ENCODE measurements around the gene ZNF768. TPM values are rescaled to one million over a fixed set of nuclear protein-coding genes. Genes with fewer than 3 reads are reported as not detected.
"Not testable (repeated sequence)": the region's sequence is repeated elsewhere in the genome, so short reads cannot be mapped to it uniquely, and the experiment has no call there.

ZNF768 gene
- total and polyA plus RNA-seq, 12 donors = 36.0 to 75.1 (median 45.9) TPM

- TF ChIP-seq CTCF (IDR thresholded peaks at IDR 0.05) = peak in 1 of 9 donors; percentile 9
- H3K27ac ChIP-seq = no peak overlapping the region
- DNase-seq (no peak), ATAC-seq (no peak)
- H3K4me3 ChIP-seq = no peak overlapping the region
- peaks cover 0 to 14% (median 0%) of the 10 kb centered on the region in 7 donors for H3K27me3 ChIP-seq
- H3K9me3 ChIP-seq = no peaks in the 10 kb centered on the region
- intact Hi-C loops (cut with DNase I) = loop anchor here in 1 of 10 donors (10.0 kb wide), 1 partner anchor 48 kb away; the partner anchor contains the start of gene DCTPP1
- H3K36me3 ChIP-seq = peaks cover 0 to 76% (median 0%) of the 10 kb centered on the region in 9 donors
- peaks cover 0 to 8% (median 0%) of the 10 kb centered on the region in 9 donors for H3K4me1 ChIP-seq
- 86 to 87% methylated on average over 3 of the region's 3 CpGs for WGBS, 2 donors
Observed at GRCh38 chr16:30482366-30482765, 44.0 kb downstream of the ZNF768 start.

DNA sequence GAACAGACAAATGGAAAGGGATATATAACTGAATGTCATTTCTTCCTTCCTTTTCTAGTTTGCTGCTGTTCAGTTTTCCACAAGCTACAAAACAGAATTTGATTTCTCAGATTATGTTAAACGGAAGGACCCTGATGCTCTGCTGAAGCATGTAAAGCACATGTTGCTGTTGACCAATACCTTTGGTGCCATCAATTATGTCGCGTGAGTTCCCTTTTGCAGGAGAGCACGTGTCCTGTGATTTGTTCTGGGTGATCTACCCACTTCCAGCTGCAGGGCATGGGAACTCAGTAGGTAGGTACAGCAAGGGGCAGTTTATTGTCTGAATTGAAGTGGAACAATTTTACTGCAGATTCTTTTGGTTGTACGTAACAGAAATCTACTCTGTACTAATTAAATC, 45.0 kb downstream of the ZNF768 start:
- DNase-seq = no peak
- Histone ChIP-seq H3K9me3 (no peaks in the 10 kb centered on the region), H3K36me3 (peaks cover 0 to 74% (median 0%) of the 10 kb centered on the region in 9 donors), H3K4me3 (no peak overlapping the region), H3K4me1 (peaks cover 0 to 8% (median 0%) of the 10 kb centered on the region in 9 donors), H3K27me3 (peaks cover 0 to 23% (median 0%) of the 10 kb centered on the region in 7 donors), H3K27ac (no peak overlapping the region)
- intact Hi-C loops (cut with DNase I) = loop anchor here in 1 of 10 donors (10.0 kb wide), 1 partner anchor 47 kb away; the partner anchor contains the start of gene DCTPP1
- no peak for ATAC-seq
- no peak for TF ChIP-seq CTCF (IDR thresholded peaks at IDR 0.05)
- WGBS, 2 donors = 86 to 91% methylated on average over 5 of the region's 5 CpGs

DNA sequence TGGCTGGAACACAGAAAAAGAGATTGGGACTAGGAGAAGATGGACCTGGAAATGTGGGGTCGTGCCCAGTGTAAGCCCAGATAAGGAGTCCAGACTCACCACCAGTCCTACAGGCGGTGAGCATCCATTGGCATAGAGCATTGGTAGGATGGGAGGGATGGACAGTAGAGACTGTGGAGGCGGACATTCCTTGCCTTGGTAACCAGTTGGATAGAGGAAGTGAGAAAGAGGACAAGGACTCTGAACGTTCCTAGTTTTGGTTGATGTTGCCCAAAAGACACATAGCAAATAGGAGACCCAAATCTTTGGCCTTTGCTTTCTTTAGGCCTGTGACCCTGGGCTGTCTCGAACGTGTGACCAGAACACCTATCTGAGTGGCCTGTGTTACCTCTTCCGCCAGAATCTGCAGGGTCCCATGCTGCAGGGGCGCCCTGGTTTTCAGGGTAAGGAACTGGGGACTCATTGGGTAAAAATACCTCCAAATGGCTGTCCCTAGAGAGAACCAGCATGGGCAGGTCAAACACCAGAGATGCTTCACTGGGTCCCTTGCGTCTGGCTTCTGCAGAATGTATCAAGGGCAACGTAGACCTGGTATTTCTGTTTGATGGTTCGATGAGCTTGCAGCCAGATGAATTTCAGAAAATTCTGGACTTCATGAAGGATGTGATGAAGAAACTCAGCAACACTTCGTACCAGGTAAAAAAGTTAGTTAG, 47.4 kb downstream of the ZNF768 start:
- WGBS, 2 donors = 89% methylated on average over 12 of the region's 12 CpGs
- Histone ChIP-seq H3K4me3 (no peak overlapping the region), H3K36me3 (peaks cover 0 to 65% (median 0%) of the 10 kb centered on the region in 9 donors), H3K9me3 (no peaks in the 10 kb centered on the region), H3K27ac (no peak overlapping the region), H3K4me1 (peaks cover 0 to 12% (median 0%) of the 10 kb centered on the region in 9 donors), H3K27me3 (peaks cover 0 to 39% (median 14%) of the 10 kb centered on the region in 7 donors)
- no peak for DNase-seq
- no peak for ATAC-seq
- intact Hi-C loops (cut with DNase I) = no loop called here
- TF ChIP-seq CTCF (IDR thresholded peaks at IDR 0.05) = no peak

DNA sequence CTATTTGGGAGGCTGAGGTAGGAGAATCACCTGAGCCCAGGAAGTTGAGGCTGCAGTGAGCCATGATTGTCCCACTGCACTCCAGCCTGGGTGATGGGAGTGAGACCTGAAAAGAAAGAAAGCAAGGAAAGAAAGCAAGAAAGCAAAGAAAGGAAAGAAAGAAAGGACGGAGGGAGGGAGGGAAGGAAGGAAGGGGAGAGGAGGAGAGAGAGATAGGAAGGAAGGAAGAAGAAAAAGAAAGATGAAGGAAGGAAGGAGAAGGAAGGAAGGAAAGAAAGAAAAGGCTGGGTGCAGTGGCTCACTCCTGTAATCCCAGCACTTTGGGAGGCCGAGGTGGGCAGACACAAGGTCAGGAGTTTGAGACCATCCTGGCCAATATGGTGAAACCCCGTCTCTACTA, 48.6 kb downstream of the ZNF768 start:
- intact Hi-C loops (cut with DNase I); ATAC-seq; H3K27ac ChIP-seq; H3K4me3 ChIP-seq; H3K9me3 ChIP-seq; DNase-seq: not testable (repeated sequence)
- 78 to 83% methylated on average over 3 of the region's 3 CpGs for WGBS, 2 donors
- peaks cover 0 to 21% (median 0%) of the 10 kb centered on the region in 9 donors for H3K4me1 ChIP-seq
- H3K27me3 ChIP-seq = peaks cover 0 to 51% (median 23%) of the 10 kb centered on the region in 7 donors
- peaks cover 0 to 53% (median 0%) of the 10 kb centered on the region in 9 donors for H3K36me3 ChIP-seq

DNA sequence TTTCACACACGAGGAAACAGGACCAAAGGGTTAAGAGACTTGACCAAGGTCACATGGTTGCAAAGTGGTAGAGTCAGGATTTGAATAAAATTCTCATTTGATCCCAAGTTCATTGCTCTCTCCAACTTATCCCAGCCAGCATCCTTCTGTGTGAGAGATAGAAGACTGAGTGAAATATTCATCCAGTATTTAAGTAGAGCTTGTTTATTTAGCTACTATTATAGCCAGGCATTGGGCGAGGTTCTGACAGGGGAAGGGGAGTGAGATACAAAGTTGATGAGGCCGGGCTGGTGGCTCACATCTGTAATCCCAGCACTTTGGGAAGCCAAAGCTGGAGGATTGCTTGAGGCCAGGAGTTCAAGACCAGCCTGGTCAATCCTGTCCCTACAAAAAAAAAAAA, 49.4 kb downstream of the ZNF768 start:
- peaks cover 0 to 58% (median 29%) of the 10 kb centered on the region in 7 donors for H3K27me3 ChIP-seq
- ATAC-seq (no peak), DNase-seq (no peak)
- intact Hi-C loops (cut with DNase I) = no loop called here
- H3K9me3 ChIP-seq = no peaks in the 10 kb centered on the region
- no peak overlapping the region for H3K4me3 ChIP-seq
- no peak overlapping the region for H3K27ac ChIP-seq
- TF ChIP-seq CTCF (IDR thresholded peaks at IDR 0.05) = no peak
- WGBS, 2 donors = 66 to 75% methylated on average over 3 of the region's 3 CpGs
- H3K36me3 ChIP-seq = peaks cover 0 to 45% (median 0%) of the 10 kb centered on the region in 9 donors
- peaks cover 0 to 24% (median 0%) of the 10 kb centered on the region in 9 donors for H3K4me1 ChIP-seq
